ENCODE measurements around the gene NFYC.

GRCh38 chr1:40820251-40820797 lies 128.8 kb downstream of the NFYC start:
- TF ChIP-seq CTCF (IDR thresholded peaks at IDR 0.05), result peak; percentile 41
- TF ChIP-seq EZH2 (IDR thresholded peaks at IDR 0.05), result no peak
